HEK293T (cell line): Measurements from ENCODE around the gene PLCL2.

Experiments used
- CTCF ChIA-PET: fragments of 350-600 bp; formaldehyde crosslinking; extraction: SDS; loops from one replicate; lab custom pipeline; 2021; ENCODE audit warnings: antibody characterized with exemption, inconsistent platforms; lab: Yijun Ruan, JAX
- POLR2A ChIA-PET: fragments of 350-600 bp; formaldehyde crosslinking; extraction: SDS; loops from one replicate; lab custom pipeline; 2020; ENCODE audit warnings: antibody characterized with exemption, inconsistent platforms; lab: Yijun Ruan, JAX
- DNase-seq: peaks from one replicate; pipeline ENCODE4 v3.0.0; 2012; ENCODE audit warnings: mixed read lengths; ENCODE audit errors: extremely low spot score
- ARNT ChIP-seq: fragments of 450-650 bp; IDR thresholded peaks from 2 replicates; pipeline ENCODE4 v1.6.1; 2017; ENCODE audit warnings: mild to moderate bottlenecking
- BHLHE40 ChIP-seq: fragments of 450-650 bp; IDR thresholded peaks from 2 replicates; pipeline ENCODE4 v1.6.1; 2016; ENCODE audit warnings: mild to moderate bottlenecking, moderate library complexity, borderline replicate concordance
- CTBP1 ChIP-seq: fragments of 450-650 bp; IDR thresholded peaks from 2 replicates; pipeline ENCODE4 v1.6.1; 2016; ENCODE audit warnings: borderline replicate concordance
- ELF4 ChIP-seq: fragments of 450-650 bp; IDR thresholded peaks from 2 replicates; pipeline ENCODE4 v1.6.1; 2017; ENCODE audit warnings: antibody characterized with exemption
- FOXA1 ChIP-seq: fragments of 450-650 bp; IDR thresholded peaks from 2 replicates; pipeline ENCODE4 v1.6.1; 2016; ENCODE audit warnings: mild to moderate bottlenecking
- FOXK2 ChIP-seq: fragments of 450-650 bp; IDR thresholded peaks from 2 replicates; pipeline ENCODE4 v1.6.1; 2016; ENCODE audit warnings: mild to moderate bottlenecking
- FOXM1 ChIP-seq: fragments of 450-650 bp; IDR thresholded peaks from 2 replicates; pipeline ENCODE4 v1.6.1; 2017; ENCODE audit warnings: mild to moderate bottlenecking, borderline replicate concordance
- HDGF ChIP-seq: fragments of 450-650 bp; IDR thresholded peaks from 2 replicates; pipeline ENCODE4 v1.6.1; 2017; ENCODE audit warnings: antibody characterized with exemption, borderline replicate concordance
- L3MBTL2 ChIP-seq: fragments of 450-650 bp; conservative IDR thresholded peaks from 2 replicates; pipeline ENCODE4 v1.6.1; 2016; ENCODE audit warnings: mild to moderate bottlenecking
- LEF1 ChIP-seq: fragments of 450-650 bp; IDR thresholded peaks from 2 replicates; pipeline ENCODE4 v1.6.1; 2017; ENCODE audit warnings: mild to moderate bottlenecking, borderline replicate concordance
- NFRKB ChIP-seq: fragments of 450-650 bp; IDR thresholded peaks from 2 replicates; pipeline ENCODE4 v1.6.1; 2016; ENCODE audit warnings: mild to moderate bottlenecking, moderate library complexity
- PKNOX1 ChIP-seq: fragments of 450-650 bp; IDR thresholded peaks from 2 replicates; pipeline ENCODE4 v1.6.1; 2016
- SP1 ChIP-seq: fragments of 450-650 bp; IDR thresholded peaks from 2 replicates; pipeline ENCODE4 v1.6.1; 2017
- SUZ12 ChIP-seq: fragments of 450-650 bp; IDR thresholded peaks from 2 replicates; pipeline ENCODE4 v1.6.1; 2016; ENCODE audit warnings: mild to moderate bottlenecking
- TARDBP ChIP-seq: fragments of 450-650 bp; IDR thresholded peaks from 2 replicates; pipeline ENCODE4 v1.6.1; 2016
- ZNF384 ChIP-seq: fragments of 450-650 bp; IDR thresholded peaks from 2 replicates; pipeline ENCODE4 v1.6.1; 2016

Gene PLCL2

GRCh38 chr3:17009826-17010225 lies 125.1 kb downstream of the PLCL2 start:
- no peak for TF ChIP-seq CTBP1
- TF ChIP-seq ARNT: no peak
- no peak for TF ChIP-seq BHLHE40
- no peak for TF ChIP-seq FOXM1
- TF ChIP-seq L3MBTL2: no peak
- TF ChIP-seq NFRKB: no peak
- TF ChIP-seq HDGF: no peak
- TF ChIP-seq FOXK2: no peak
- no peak for TF ChIP-seq LEF1
- ChIA-PET CTCF (no interaction called here), POLR2A (no interaction called here)
- DNase-seq: no peak

GRCh38 chr3:17011728-17012338 lies 127.1 kb downstream of the PLCL2 start:
- no peak for DNase-seq
- CTCF ChIA-PET: no interaction called here
- POLR2A ChIA-PET: no interaction called here
- TF ChIP-seq ZNF384: no peak
- no peak for TF ChIP-seq FOXA1
- TF ChIP-seq FOXK2: no peak
- TF ChIP-seq NFRKB: no peak
- TF ChIP-seq CTBP1: no peak
- TF ChIP-seq L3MBTL2: no peak
- TF ChIP-seq LEF1: no peak
- TF ChIP-seq BHLHE40: no peak
- TF ChIP-seq ELF4: no peak
- TF ChIP-seq TARDBP: no peak
- TF ChIP-seq SP1: no peak
- TF ChIP-seq PKNOX1: no peak

- ChIA-PET POLR2A (no interaction called here), CTCF (no interaction called here)
- TF ChIP-seq HDGF (no peak), ARNT (no peak), ELF4 (no peak), SP1 (no peak), NFRKB (no peak), LEF1 (no peak), PKNOX1 (no peak), L3MBTL2 (no peak), CTBP1 (no peak), FOXM1 (no peak), FOXK2 (no peak)
- DNase-seq: no peak
These were observed 128.3 kb downstream of the PLCL2 start for GRCh38 chr3:17013050-17013449.

- DNase-seq: no peak
- ChIA-PET CTCF (no interaction called here), POLR2A (no interaction called here)
- TF ChIP-seq ZNF384: no peak
- no peak for TF ChIP-seq CTBP1
- TF ChIP-seq SP1: no peak
- TF ChIP-seq BHLHE40: no peak
- no peak for TF ChIP-seq L3MBTL2
- TF ChIP-seq ARNT: no peak
- TF ChIP-seq FOXM1: no peak
- no peak for TF ChIP-seq SUZ12
- TF ChIP-seq NFRKB: no peak
- TF ChIP-seq PKNOX1: no peak
These were observed 128.8 kb downstream of the PLCL2 start for GRCh38 chr3:17013571-17013970.

GRCh38 chr3:17014284-17014683 lies 129.5 kb downstream of the PLCL2 start:
- DNase-seq: no peak
- ChIA-PET POLR2A (no interaction called here), CTCF (no interaction called here)
- TF ChIP-seq SUZ12: no peak
- no peak for TF ChIP-seq LEF1
- no peak for TF ChIP-seq FOXM1
- TF ChIP-seq CTBP1: no peak
- no peak for TF ChIP-seq ELF4
- no peak for TF ChIP-seq FOXA1
- TF ChIP-seq SP1: no peak
- TF ChIP-seq PKNOX1: no peak
- no peak for TF ChIP-seq L3MBTL2
- no peak for TF ChIP-seq FOXK2

GRCh38 chr3:17014709-17015108 lies 130.0 kb downstream of the PLCL2 start:
- DNase-seq: no peak
- POLR2A ChIA-PET: no interaction called here
- TF ChIP-seq NFRKB (no peak), CTBP1 (no peak), L3MBTL2 (no peak), SUZ12 (no peak), HDGF (no peak), PKNOX1 (no peak), ELF4 (no peak), FOXK2 (no peak), TARDBP (no peak), LEF1 (no peak), BHLHE40 (no peak), ZNF384 (no peak), FOXM1 (no peak), ARNT (no peak), SP1 (no peak), FOXA1 (no peak)
- CTCF ChIA-PET: interaction anchor here (0.8 kb wide), 1 partner anchor 131 kb away, joined by 3 read pairs; no protein-coding TSS in a partner anchor
